GM18951 (cell line): Measurements from ENCODE around the gene IFT80.

Source experiments
- POLR2A ChIP-seq: IDR thresholded peaks from 4 replicates; pipeline ENCODE4 v1.6.1; 2011; ENCODE audit warnings: mild to moderate bottlenecking; ENCODE audit not compliant: insufficient read length, insufficient read depth; ENCODE audit errors: extremely low read depth
- in situ Hi-C: fragments of 300-500 bp; cut with MboI; formaldehyde crosslinking; loops from one replicate; pipeline ENCODE4 v1.12.0; 2022; ENCODE audit warnings: low sequenced_read_pairs, mixed read lengths, inconsistent platforms; ENCODE audit not compliant: unreplicated experiment

Gene IFT80

DNA sequence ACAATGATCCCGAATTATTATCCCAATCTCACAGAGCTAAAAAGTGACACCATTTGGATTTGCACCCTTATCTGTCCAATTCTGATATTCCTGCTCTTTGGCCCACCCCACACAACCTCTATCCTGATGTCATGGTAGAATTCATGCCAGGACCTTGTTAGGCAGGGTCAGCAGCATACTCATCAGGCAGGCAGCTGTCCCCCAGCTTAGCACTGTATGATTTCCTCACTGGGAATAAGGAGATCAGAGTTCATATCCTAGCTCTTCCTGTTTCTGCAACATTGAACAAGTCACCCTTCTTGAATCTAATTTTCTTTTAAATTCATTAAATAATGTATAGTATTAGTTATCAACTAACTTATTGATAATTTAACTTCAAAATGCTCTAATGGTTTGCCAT lies 185.8 kb downstream of the IFT80 start:
- no peak for TF ChIP-seq POLR2A
- in situ Hi-C loops, result no loop called here

DNA sequence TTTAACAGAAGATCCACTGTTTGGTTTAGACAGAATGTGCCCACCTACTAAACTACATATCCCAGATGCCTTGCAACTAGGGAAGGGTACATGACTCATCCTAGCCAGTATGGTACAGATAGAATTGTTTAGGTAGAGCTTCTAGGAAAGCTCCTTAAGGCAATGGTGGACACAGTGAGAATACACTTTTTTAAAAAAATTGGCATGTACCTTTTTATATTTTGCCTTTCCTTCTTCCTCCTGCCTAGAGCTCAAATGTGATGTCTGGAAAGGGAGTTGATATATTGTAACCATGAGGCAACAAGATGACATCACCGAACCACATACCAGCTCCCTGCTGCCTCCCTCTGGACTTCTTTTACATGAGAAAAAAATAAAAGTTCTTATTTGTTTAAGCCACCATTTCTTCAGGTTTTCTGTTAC lies 188.2 kb downstream of the IFT80 start:
- in situ Hi-C loops, result no loop called here
- TF ChIP-seq POLR2A, result no peak

DNA sequence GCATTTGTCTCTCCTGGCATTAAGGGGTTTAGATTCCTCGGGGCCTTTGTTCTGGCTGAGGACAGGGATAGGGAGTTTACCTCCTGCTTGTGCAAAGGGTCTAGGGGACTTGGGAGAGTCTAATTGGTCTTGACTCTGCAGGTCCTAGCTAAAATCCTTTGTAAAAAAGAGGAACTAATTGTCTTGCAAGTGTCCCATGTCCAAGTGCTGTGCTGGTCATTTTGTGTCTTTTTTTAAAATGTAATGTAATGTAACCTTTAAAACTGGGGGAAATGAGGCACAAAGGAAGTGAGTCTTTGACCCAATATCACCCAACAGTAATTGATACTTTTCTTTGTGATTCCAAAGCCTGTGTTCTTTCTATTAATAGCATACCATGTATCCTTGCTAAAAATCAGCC lies 188.7 kb downstream of the IFT80 start:
- in situ Hi-C loops, result no loop called here
- no peak for TF ChIP-seq POLR2A
